Peyer's patch (tissue), 4 donors: Measurements from ENCODE around the gene SLC5A12. TPM values are rescaled to one million over a fixed set of nuclear protein-coding genes. Genes with fewer than 3 reads are reported as not detected.

ENCODE experiments used
- DNase-seq, 3 donors: peaks; one replicate each; pipeline ENCODE4 v3.0.0-alpha.2; 2017 to 2019
- H3K27ac ChIP-seq, 4 donors: fragments of 200-600 bp; sonication (generic); one replicate each; pipeline ENCODE4 v1.5.1; 2016 to 2019
- H3K27me3 ChIP-seq, 2 donors: fragments of 200-600 bp; sonication (generic); one replicate each; pipeline ENCODE4 v1.5.1; 2019
- H3K36me3 ChIP-seq, 3 donors: fragments of 200-600 bp; sonication (generic); one replicate each; pipeline ENCODE4 v1.5.1; 2016 to 2019
- H3K4me1 ChIP-seq, 4 donors: fragments of 200-600 bp; sonication (generic); one replicate each; pipeline ENCODE4 v1.5.1; 2016 to 2019
- H3K4me3 ChIP-seq, 4 donors: fragments of 200-600 bp; sonication (generic); 1 replicate in 3 of 4; 2 replicates in 1 of 4; pipeline ENCODE4 v1.5.1; 2016 to 2019; ENCODE audit warnings: mild to moderate bottlenecking in 1 of 4
- H3K9me3 ChIP-seq, 4 donors: fragments of 200-600 bp; sonication (generic); one replicate each; pipeline ENCODE4 v1.5.1; 2016 to 2019; ENCODE audit warnings: mild to moderate bottlenecking in 1 of 4
- POLR2A ChIP-seq, 2 donors: fragments of 450-650 bp; IDR thresholded peaks; one replicate each; pipeline ENCODE4 v1.5.1; 2017; ENCODE audit warnings: antibody characterized with exemption in 2 of 2, mild to moderate bottlenecking in 2 of 2, moderate library complexity in 2 of 2
- total RNA-seq, 4 donors: library from RNA; depleted of rRNA; stranded (reverse); fragments of >200 nt; gene quantifications; one replicate each; pipeline ENCODE4 v1.1.0, GENCODE V29; 2016
- TF ChIP-seq, protein P1 (sequence below), 6 experiments: fragments of 450-650 bp in 4 of 6; fragments of 200-600 bp in 2 of 6; sonication (generic) in 1 of 6; IDR thresholded peaks; one replicate each; pipeline ENCODE4 v1.5.1; 2017 to 2019; ENCODE audit warnings: antibody characterized with exemption in 6 of 6, mild to moderate bottlenecking in 3 of 6, moderate library complexity in 1 of 6

SLC5A12 gene
- total RNA-seq, 4 donors from 2014 or later, result 1.7 to 226 (median 184) TPM

DNA sequence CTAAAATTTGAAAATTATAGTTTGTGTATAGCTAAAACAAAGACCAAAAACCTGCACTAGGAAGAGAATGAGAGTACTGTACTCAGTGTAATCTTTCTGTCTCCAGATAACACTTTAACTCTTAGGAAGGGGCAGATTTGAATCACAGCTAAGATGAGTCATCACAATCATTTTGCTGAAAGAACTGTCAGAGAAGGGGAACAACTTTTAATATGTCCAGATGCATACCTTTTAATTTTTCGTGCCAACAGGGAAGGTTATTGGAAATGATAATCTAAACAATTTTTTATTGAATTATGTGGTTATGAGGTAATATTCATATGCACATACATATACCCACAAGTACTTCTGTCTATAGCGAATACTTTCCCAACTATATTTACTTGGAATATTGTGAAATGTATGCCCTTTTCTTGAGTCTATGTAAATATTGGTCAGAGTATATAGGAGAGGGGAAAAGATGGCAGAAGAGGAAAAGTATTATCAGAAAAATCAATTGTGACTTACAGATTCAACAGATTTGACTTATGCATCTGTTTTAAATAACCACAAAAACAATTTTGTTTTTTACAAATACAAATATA, 98.7 kb downstream of the SLC5A12 start:
- no peak for TF ChIP-seq POLR2A (IDR thresholded peaks at IDR 0.05)
- no peaks in the 10 kb centered on the region for H3K36me3 ChIP-seq

DNA sequence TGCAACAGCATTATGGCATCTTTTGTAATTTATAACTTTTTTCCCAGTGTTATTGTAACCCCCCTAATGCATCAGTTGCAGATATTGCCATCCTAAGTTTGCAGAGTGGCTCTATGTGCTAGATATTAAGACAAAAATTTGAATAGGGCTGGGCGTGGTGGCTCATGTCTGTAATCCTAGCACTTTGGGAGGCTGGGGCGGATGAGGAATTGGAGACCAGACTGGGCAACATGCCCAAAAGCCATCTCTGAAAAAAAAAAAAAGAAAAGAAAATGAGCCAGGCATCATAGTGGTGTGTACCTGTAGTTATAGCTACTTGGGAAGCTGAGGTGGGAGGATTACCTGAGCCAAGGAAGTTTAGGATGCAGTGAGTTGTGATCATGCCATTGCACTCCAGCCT, 99.7 kb downstream of the SLC5A12 start:
- Histone ChIP-seq H3K36me3 (no peaks in the 10 kb centered on the region), H3K9me3 (no peaks in the 10 kb centered on the region), H3K4me1 (no peaks in the 10 kb centered on the region), H3K27ac (no peak overlapping the region), H3K27me3 (no peaks in the 10 kb centered on the region), H3K4me3 (no peak overlapping the region)
- TF ChIP-seq, protein P1, sequence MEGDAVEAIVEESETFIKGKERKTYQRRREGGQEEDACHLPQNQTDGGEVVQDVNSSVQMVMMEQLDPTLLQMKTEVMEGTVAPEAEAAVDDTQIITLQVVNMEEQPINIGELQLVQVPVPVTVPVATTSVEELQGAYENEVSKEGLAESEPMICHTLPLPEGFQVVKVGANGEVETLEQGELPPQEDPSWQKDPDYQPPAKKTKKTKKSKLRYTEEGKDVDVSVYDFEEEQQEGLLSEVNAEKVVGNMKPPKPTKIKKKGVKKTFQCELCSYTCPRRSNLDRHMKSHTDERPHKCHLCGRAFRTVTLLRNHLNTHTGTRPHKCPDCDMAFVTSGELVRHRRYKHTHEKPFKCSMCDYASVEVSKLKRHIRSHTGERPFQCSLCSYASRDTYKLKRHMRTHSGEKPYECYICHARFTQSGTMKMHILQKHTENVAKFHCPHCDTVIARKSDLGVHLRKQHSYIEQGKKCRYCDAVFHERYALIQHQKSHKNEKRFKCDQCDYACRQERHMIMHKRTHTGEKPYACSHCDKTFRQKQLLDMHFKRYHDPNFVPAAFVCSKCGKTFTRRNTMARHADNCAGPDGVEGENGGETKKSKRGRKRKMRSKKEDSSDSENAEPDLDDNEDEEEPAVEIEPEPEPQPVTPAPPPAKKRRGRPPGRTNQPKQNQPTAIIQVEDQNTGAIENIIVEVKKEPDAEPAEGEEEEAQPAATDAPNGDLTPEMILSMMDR (IDR thresholded peaks at IDR 0.05), result no peak
- TF ChIP-seq POLR2A (IDR thresholded peaks at IDR 0.05), result no peak
- DNase-seq, result no peak

More for the DNA sequence above, 98.7 kb downstream of the SLC5A12 start:
- no peak overlapping the region for H3K27ac ChIP-seq
- no peaks in the 10 kb centered on the region for H3K27me3 ChIP-seq
- no peak overlapping the region for H3K4me3 ChIP-seq
- no peak for DNase-seq
- H3K9me3 ChIP-seq, result no peaks in the 10 kb centered on the region
- no peaks in the 10 kb centered on the region for H3K4me1 ChIP-seq

DNA sequence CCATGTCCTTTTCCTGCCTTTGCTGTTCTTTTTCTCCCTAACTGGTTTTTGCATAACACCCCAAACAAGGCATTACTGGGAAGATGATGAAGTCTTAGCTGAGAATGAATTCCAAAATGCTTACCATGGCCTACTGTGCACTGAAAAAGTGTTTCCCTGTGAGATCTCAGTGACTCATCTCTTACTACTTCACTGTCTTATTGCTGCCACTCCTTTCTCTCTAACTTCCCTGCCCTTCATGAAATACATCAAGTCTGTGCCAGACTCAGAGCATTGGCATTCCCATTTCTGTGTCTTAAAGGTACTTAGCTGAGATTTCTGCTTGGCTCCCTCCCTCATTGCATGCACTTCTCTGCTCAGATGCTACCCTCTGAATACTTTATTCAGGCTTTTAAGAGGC, 100.7 kb downstream of the SLC5A12 start:
- Histone ChIP-seq H3K4me3 (no peak overlapping the region), H3K36me3 (no peaks in the 10 kb centered on the region), H3K4me1 (no peaks in the 10 kb centered on the region), H3K9me3 (no peaks in the 10 kb centered on the region), H3K27ac (no peak overlapping the region), H3K27me3 (no peaks in the 10 kb centered on the region)
- TF ChIP-seq POLR2A (IDR thresholded peaks at IDR 0.05), result no peak
- TF ChIP-seq, protein P1 (IDR thresholded peaks at IDR 0.05), result no peak
- DNase-seq, result no peak

DNA sequence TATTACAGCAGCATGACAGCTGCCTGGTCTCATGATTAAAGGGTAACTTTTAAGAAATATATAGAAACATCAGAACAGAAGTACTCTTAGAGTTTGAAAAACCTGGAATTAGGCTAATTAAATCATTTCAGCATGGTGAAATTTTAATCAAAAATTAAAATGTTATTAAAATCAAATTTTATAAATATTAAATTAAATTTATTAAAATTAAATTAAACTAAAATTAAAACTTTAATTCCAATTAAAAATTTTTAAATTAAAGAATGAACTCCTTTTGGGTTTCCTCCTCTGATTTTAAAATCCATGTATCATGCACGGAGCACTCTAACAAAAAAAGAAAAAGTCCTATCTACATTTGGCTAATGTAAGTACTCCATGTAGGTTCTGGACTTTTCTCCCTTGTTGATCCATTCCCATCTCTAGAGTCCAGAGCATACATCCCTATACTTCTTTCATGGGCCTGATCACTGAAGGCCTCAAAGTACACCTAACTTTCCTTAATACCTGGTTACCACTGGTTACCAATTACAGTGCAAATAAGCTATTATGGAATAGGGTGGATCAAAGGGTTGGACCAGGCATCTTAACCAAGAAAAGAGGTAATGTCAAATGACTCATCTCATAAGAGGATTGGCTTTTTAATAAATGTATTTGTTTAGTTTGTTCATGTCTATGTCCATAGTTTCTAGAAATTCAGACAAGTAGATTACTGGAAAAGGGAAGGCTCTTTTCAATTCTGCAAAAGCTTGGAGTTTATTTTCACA, 101.4 kb downstream of the SLC5A12 start:
- H3K4me3 ChIP-seq, result no peak overlapping the region
- no peak for TF ChIP-seq POLR2A (IDR thresholded peaks at IDR 0.05)
- TF ChIP-seq, protein P1 (IDR thresholded peaks at IDR 0.05), result no peak
- no peaks in the 10 kb centered on the region for H3K36me3 ChIP-seq
- no peaks in the 10 kb centered on the region for H3K4me1 ChIP-seq
- no peak for DNase-seq
- H3K9me3 ChIP-seq, result no peaks in the 10 kb centered on the region
- no peak overlapping the region for H3K27ac ChIP-seq
- H3K27me3 ChIP-seq, result no peaks in the 10 kb centered on the region

DNA sequence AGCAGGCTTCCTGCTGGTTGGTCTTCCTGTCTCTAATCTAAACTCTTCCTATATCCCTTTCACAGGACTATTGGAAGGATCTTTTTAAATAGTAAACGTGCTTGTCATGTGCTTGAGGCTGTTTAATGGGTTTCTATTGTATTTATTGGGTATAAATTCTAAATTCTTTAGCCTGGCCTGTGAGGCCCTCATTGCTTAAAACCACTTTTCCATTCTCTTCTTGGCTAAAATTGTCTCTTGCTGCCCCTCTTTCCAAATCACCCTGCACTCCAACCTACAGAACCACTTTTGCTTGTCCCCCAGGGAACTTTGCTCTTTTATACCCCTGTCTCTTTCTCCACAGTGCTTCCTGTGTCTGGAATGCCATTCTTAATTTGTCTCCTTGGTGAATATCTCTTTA, 103.4 kb downstream of the SLC5A12 start:
- Histone ChIP-seq H3K27ac (no peak overlapping the region), H3K4me3 (no peak overlapping the region), H3K9me3 (no peaks in the 10 kb centered on the region), H3K36me3 (no peaks in the 10 kb centered on the region), H3K4me1 (no peaks in the 10 kb centered on the region), H3K27me3 (no peaks in the 10 kb centered on the region)
- TF ChIP-seq, protein P1 (IDR thresholded peaks at IDR 0.05), result no peak
- no peak for TF ChIP-seq POLR2A (IDR thresholded peaks at IDR 0.05)
- DNase-seq, result no peak

Other genes starting within 250 kb of the SLC5A12 start
- not detected for gene MUC15, start 149.8 kb downstream of the SLC5A12 start, total RNA-seq